Omental fat pad (tissue), 4 donors: ENCODE measurements around the gene CACHD1. TPM values are rescaled to one million over a fixed set of nuclear protein-coding genes. Genes with fewer than 3 reads are reported as not detected.
"Not testable (repeated sequence)": the region's sequence is repeated elsewhere in the genome, so short reads cannot be mapped to it uniquely, and the experiment has no call there.

Experiments used
- ATAC-seq: fragments of 150-250 bp; one replicate; pipeline ENCODE4 v1.9.1; 2016; ENCODE audit warnings: mild to moderate bottlenecking, moderate library complexity; ENCODE audit not compliant: low FRiP score
- DNase-seq: peaks from one replicate; pipeline ENCODE4 v3.0.0-alpha.2; 2019; ENCODE audit warnings: low spot score
- CTCF ChIP-seq, 3 donors: fragments of 450-650 bp; IDR thresholded peaks; one replicate each; pipeline ENCODE4 v1.5.1; 2016 to 2017; ENCODE audit warnings: antibody characterized with exemption in 3 of 3, mild to moderate bottlenecking in 3 of 3, moderate library complexity in 2 of 3
- small RNA-seq: library from RNA; depleted of rRNA; stranded (forward); fragments of <200 nt; gene quantifications from one replicate; pipeline ENCODE3, GENCODE V24; 2016
- total RNA-seq, 4 donors: library from RNA; depleted of rRNA; stranded (reverse); fragments of >200 nt; gene quantifications; one replicate each; pipeline ENCODE4 v1.1.0, GENCODE V29; 2016

CACHD1 gene
- total RNA-seq, 4 donors from 2014 or later: 23.0 to 26.0 (median 23.9) TPM

- DNase-seq: no peak
- no peak for TF ChIP-seq CTCF (IDR thresholded peaks at IDR 0.05)
- no peak for ATAC-seq
These were observed 257.9 kb downstream of the CACHD1 start for GRCh38 chr1:64727861-64728260.

GRCh38 chr1:64733581-64734286, 263.8 kb downstream of the CACHD1 start:
- no peak for DNase-seq
- no peak for TF ChIP-seq CTCF (IDR thresholded peaks at IDR 0.05)
- no peak for ATAC-seq

GRCh38 chr1:64734287-64734652, 264.3 kb downstream of the CACHD1 start:
- ATAC-seq: no peak
- no peak for TF ChIP-seq CTCF (IDR thresholded peaks at IDR 0.05)
- no peak for DNase-seq

GRCh38 chr1:64740687-64741086, 270.8 kb downstream of the CACHD1 start:
- not testable (repeated sequence) for DNase-seq, ATAC-seq

Small RNA genes within 50 kb of the gene (small RNA-seq; reads per million reads assigned to genes)
- not detected for gene MIR4794
